ENCODE results near the gene LRIG1.
A peak's percentile ranks its signal among the peaks of the same experiment; 100 is the strongest.
"Not testable (repeated sequence)": the region's sequence is repeated elsewhere in the genome, so short reads cannot be mapped to it uniquely, and the experiment has no call there.

LRIG1 gene

DNA sequence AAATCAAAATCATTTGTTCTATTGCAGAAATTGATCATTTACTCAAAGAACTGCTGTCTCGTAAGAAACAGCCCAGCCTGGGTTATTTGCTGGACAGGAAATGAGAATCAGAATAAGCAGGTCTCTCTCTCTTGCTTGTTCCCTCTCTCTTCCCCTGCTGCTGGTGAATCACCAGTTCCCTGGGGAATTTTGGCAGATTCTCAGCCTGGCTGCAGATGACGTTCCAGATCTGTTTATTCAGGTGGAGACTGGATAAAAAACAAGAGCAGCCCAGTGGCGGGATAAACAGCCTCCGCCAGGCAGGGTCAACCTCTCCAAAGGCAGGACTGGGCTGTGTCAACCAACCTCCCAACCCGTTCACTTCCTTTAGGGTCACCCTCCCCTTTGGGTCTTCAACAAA is 72.1 kb downstream of the LRIG1 start:
- no peaks in the 10 kb centered on the region for H3K27me3 ChIP-seq (ENCODE audit: control insufficient read depth, insufficient read depth, low read length)
- H3K27ac ChIP-seq (ENCODE audit: low read depth, low read length) = peak overlapping the region; percentile 49
- H3K4me3 ChIP-seq (ENCODE audit: low read depth, low read length) = no peak overlapping the region
- peaks cover 20% of the 10 kb centered on the region for H3K36me3 ChIP-seq (ENCODE audit: control insufficient read depth, insufficient read depth, low read length)
- H3K9ac ChIP-seq (ENCODE audit: low read depth, low read length) = no peak overlapping the region
- peaks cover 2% of the 10 kb centered on the region; the same call in 1 of the 2 replicates for H3K9me3 ChIP-seq (ENCODE audit: control insufficient read depth, insufficient read depth, low read length)
- peaks cover 38% of the 10 kb centered on the region for H3K4me1 ChIP-seq (ENCODE audit: control insufficient read depth, insufficient read depth, low read length)

DNA sequence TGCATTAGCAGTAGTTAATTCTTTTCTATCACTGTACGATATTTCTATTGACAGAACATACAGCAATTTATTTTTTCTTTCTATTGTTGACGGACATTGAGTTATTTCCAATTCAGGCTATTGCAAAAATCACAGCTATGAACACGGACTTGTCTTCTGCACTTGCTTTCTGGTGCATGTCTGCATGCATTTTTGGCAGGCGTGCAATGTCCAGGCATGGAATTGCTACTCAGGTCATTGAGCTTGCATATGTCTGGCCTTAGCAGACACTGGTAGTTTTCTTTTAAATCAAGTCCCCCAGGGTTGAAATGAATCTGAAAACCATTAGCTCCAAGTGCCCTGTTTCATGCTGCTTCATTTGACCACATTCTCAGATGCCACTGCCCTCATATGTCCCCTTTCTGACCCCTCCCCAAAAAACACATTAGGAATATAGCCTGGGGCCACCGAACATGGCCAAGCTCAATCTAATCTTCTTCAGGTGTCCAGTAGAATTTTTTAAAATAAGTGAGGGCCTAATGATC is 72.8 kb downstream of the LRIG1 start:
- peak overlapping the region; percentile 49 for H3K27ac ChIP-seq (ENCODE audit: low read depth, low read length)
- peaks cover 5% of the 10 kb centered on the region; the same call in 1 of the 2 replicates for H3K9me3 ChIP-seq (ENCODE audit: control insufficient read depth, insufficient read depth, low read length)
- H3K9ac ChIP-seq (ENCODE audit: low read depth, low read length) = no peak overlapping the region
- H3K4me1 ChIP-seq (ENCODE audit: control insufficient read depth, insufficient read depth, low read length) = peaks cover 35% of the 10 kb centered on the region
- H3K36me3 ChIP-seq (ENCODE audit: control insufficient read depth, insufficient read depth, low read length) = peaks cover 17% of the 10 kb centered on the region
- no peaks in the 10 kb centered on the region for H3K27me3 ChIP-seq (ENCODE audit: control insufficient read depth, insufficient read depth, low read length)
- no peak overlapping the region for H3K4me3 ChIP-seq (ENCODE audit: low read depth, low read length)

DNA sequence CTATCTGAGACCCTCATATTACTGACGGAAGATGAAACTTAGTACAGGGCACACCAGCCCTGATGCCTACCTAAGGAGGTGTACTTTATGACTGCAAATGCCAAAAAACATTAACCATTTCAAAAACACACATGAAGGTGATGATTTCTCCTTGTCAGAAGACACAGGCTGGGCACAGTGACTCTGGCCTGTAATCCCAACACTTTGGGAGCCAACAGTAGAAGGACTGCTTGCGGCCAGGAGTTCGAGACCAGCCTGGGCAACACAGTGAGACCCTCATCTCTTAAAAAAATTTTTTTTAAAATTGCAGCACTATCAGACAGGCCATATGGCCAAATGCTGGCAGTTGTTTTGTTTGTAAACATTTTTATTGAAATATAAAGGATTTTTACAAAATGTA is 73.5 kb downstream of the LRIG1 start:
- Histone ChIP-seq H3K27ac (ENCODE audit: low read depth, low read length) (no peak overlapping the region), H3K36me3 (ENCODE audit: control insufficient read depth, insufficient read depth, low read length) (peaks cover 12% of the 10 kb centered on the region), H3K4me1 (ENCODE audit: control insufficient read depth, insufficient read depth, low read length) (peaks cover 34% of the 10 kb centered on the region), H3K27me3 (ENCODE audit: control insufficient read depth, insufficient read depth, low read length) (no peaks in the 10 kb centered on the region), H3K9ac (ENCODE audit: low read depth, low read length) (no peak overlapping the region), H3K4me3 (ENCODE audit: low read depth, low read length) (no peak overlapping the region), H3K9me3 (ENCODE audit: control insufficient read depth, insufficient read depth, low read length) (peaks cover 5% of the 10 kb centered on the region; the same call in 1 of the 2 replicates)

DNA sequence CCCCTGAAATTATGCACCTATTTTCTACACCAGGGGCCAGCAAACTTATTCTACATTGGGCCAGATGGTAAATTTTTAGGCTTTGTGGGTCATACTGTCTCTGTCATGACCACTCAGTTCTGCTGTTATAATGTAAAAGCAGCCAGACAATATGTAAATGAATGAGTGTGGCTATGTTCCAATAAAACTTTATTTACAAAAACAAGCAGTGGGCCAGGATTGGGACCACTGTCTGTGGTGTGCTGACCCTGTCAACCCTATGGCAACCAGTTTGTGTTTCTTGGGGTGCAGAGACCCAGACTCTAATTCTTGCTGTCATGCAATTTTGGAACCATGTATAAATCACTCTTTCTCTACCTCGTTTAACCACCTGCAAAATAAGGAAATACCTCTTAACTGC is 74.7 kb downstream of the LRIG1 start:
- H3K4me1 ChIP-seq (ENCODE audit: control insufficient read depth, insufficient read depth, low read length) = peaks cover 34% of the 10 kb centered on the region
- no peak overlapping the region for H3K4me3 ChIP-seq (ENCODE audit: low read depth, low read length)
- peaks cover 4% of the 10 kb centered on the region for H3K36me3 ChIP-seq (ENCODE audit: control insufficient read depth, insufficient read depth, low read length)
- H3K27ac ChIP-seq (ENCODE audit: low read depth, low read length) = no peak overlapping the region
- H3K9me3 ChIP-seq (ENCODE audit: control insufficient read depth, insufficient read depth, low read length) = peaks cover 16% of the 10 kb centered on the region
- H3K9ac ChIP-seq (ENCODE audit: low read depth, low read length) = no peak overlapping the region
- no peaks in the 10 kb centered on the region for H3K27me3 ChIP-seq (ENCODE audit: control insufficient read depth, insufficient read depth, low read length)

DNA sequence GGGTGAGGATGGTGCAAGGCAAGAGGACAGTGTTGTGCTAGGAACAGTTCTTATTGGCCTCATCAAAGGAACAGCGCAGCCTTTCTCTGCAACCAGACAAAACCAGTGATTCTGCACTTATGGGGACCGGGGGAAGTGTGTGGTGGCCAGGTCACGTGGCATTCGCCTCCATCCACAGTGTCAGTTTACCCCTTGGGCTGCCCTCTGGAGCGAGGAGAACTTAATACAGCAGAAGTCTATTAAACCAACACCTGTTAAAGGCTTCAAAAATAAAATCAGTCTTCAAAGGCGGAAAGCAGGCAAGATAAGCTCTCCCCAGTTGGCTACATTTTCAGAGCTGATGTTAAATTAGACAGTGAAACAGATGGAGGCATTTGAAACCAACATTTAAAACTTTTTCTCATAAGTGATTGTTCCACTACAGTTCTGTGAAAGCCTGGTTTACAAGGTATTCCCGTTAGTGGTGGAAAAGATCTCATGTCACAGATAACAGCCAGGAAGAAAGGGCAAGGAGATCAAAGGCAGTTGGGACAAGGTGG is 75.2 kb downstream of the LRIG1 start:
- H3K9me3 ChIP-seq (ENCODE audit: control insufficient read depth, insufficient read depth, low read length) = peaks cover 18% of the 10 kb centered on the region
- H3K36me3 ChIP-seq (ENCODE audit: control insufficient read depth, insufficient read depth, low read length) = peaks cover 7% of the 10 kb centered on the region
- no peak overlapping the region for H3K9ac ChIP-seq (ENCODE audit: low read depth, low read length)
- no peaks in the 10 kb centered on the region for H3K27me3 ChIP-seq (ENCODE audit: control insufficient read depth, insufficient read depth, low read length)
- H3K4me1 ChIP-seq (ENCODE audit: control insufficient read depth, insufficient read depth, low read length) = peaks cover 30% of the 10 kb centered on the region
- H3K27ac ChIP-seq (ENCODE audit: low read depth, low read length) = no peak overlapping the region
- H3K4me3 ChIP-seq (ENCODE audit: low read depth, low read length) = no peak overlapping the region

DNA sequence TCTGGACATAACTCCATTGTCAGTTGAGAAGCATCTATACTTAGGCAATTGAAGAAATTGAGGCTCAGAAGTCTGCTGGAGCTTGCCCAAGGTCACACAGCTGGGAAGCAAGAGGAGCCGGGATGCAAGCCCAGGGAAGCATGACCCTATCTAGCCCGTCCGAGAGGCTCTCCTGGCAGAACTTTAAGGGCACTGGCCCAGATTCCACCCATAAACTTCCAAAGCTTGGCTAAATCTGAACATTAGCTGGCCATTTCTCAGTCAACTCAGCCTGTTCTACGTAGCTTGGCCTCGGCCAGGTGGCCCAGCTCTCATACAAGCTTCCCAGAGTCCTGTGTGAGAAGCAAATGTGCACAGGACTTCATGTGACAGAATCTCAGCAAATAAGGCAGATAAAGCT is 75.8 kb downstream of the LRIG1 start:
- Histone ChIP-seq H3K4me3 (ENCODE audit: low read depth, low read length) (no peak overlapping the region), H3K27ac (ENCODE audit: low read depth, low read length) (no peak overlapping the region), H3K4me1 (ENCODE audit: control insufficient read depth, insufficient read depth, low read length) (peaks cover 24% of the 10 kb centered on the region), H3K9me3 (ENCODE audit: control insufficient read depth, insufficient read depth, low read length) (peaks cover 24% of the 10 kb centered on the region), H3K27me3 (ENCODE audit: control insufficient read depth, insufficient read depth, low read length) (no peaks in the 10 kb centered on the region), H3K9ac (ENCODE audit: low read depth, low read length) (no peak overlapping the region), H3K36me3 (ENCODE audit: control insufficient read depth, insufficient read depth, low read length) (peaks cover 13% of the 10 kb centered on the region)

DNA sequence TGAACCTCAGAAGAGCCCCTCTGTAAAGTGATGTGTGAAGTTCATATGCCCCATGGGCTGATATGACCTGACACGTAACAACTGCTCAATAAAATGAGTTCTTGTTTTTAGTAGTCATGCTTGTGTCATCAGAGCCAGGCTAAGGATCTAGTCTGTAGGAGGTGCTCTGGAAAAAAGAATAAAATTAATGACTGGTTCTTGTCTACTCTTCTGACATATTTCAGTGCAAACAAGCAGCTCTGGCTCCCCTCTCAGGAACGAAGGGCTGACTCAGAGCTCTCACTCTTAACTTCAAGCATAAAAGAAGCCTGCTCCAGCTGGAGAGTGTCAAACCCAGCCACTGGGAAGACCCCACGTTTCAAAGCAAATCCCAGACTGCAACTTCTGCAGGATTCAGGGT is 77.0 kb downstream of the LRIG1 start:
- H3K4me3 ChIP-seq (ENCODE audit: low read depth, low read length) = no peak overlapping the region
- H3K9me3 ChIP-seq (ENCODE audit: control insufficient read depth, insufficient read depth, low read length) = peaks cover 26% of the 10 kb centered on the region
- no peaks in the 10 kb centered on the region for H3K27me3 ChIP-seq (ENCODE audit: control insufficient read depth, insufficient read depth, low read length)
- no peak overlapping the region for H3K9ac ChIP-seq (ENCODE audit: low read depth, low read length)
- no peak overlapping the region for H3K27ac ChIP-seq (ENCODE audit: low read depth, low read length)
- peaks cover 18% of the 10 kb centered on the region for H3K36me3 ChIP-seq (ENCODE audit: control insufficient read depth, insufficient read depth, low read length)
- H3K4me1 ChIP-seq (ENCODE audit: control insufficient read depth, insufficient read depth, low read length) = peaks cover 15% of the 10 kb centered on the region

DNA sequence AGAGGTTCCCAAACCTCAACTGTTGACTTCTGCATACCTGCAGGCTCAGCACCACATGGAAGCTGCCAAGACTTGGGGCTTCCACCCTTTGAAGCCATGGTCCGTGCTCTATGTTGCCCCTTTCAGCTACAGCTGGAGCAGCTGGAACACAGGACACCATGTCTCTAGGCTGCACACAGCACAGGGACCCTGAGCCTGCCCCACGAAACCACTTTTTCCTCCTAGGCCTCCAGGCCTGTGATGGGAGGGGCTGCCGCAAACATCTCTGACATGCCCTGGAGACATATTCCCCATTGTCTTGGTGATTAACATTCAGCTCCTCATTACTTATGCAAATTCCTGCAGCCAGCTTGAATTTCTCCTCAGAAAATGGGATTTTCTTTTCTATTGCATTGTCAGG is 78.9 kb downstream of the LRIG1 start:
- not testable (repeated sequence) for H3K27ac ChIP-seq (ENCODE audit: low read depth, low read length); H3K4me3 ChIP-seq (ENCODE audit: low read depth, low read length); H3K9ac ChIP-seq (ENCODE audit: low read depth, low read length); H3K27me3 ChIP-seq (ENCODE audit: control insufficient read depth, insufficient read depth, low read length)
- H3K9me3 ChIP-seq (ENCODE audit: control insufficient read depth, insufficient read depth, low read length) = peaks cover 26% of the 10 kb centered on the region
- H3K36me3 ChIP-seq (ENCODE audit: control insufficient read depth, insufficient read depth, low read length) = peaks cover 24% of the 10 kb centered on the region
- peaks cover 15% of the 10 kb centered on the region for H3K4me1 ChIP-seq (ENCODE audit: control insufficient read depth, insufficient read depth, low read length)

DNA sequence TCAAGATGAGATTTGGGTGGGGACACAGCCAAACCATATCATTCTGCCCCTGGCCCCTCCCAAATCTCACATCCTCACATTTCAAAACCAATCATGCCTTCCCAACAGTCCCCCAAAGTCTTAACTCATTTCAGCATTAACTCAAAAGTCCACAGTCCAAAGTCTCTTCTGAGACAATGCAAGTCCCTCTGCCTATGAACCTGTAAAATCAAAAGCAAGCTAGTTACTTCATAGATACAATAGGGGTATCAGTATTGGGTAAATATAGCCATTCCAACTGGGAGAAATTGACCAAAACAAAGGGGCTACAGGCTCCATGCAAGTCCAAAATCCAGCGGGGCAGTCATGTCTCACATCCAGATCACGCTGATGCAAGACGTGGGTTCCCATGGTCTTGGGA is 79.7 kb downstream of the LRIG1 start:
- H3K27me3 ChIP-seq (ENCODE audit: control insufficient read depth, insufficient read depth, low read length); H3K4me3 ChIP-seq (ENCODE audit: low read depth, low read length); H3K4me1 ChIP-seq (ENCODE audit: control insufficient read depth, insufficient read depth, low read length); H3K27ac ChIP-seq (ENCODE audit: low read depth, low read length); H3K9ac ChIP-seq (ENCODE audit: low read depth, low read length): not testable (repeated sequence)
- H3K9me3 ChIP-seq (ENCODE audit: control insufficient read depth, insufficient read depth, low read length) = peaks cover 26% of the 10 kb centered on the region
- H3K36me3 ChIP-seq (ENCODE audit: control insufficient read depth, insufficient read depth, low read length) = peaks cover 31% of the 10 kb centered on the region

DNA sequence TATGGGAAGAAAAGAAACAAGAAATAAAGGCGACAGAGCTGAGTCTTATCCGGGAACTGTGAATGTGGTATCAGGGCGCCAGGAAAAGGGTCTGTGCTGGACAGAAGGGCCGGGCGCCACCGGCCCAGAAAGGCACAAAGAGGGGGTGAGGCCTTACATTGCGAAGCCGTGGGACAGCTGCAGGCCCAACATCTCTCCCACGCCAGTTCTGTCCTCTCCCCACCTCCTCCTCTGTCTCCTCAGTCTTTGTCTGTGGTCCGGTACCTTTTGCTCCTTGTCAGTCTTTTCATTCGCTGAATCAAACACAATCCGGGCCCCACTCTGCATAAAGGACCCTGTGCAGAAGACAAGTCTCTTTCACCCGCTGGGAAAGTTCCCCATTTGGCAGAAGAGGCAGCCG is 81.8 kb downstream of the LRIG1 start:
- Histone ChIP-seq H3K27ac (ENCODE audit: low read depth, low read length) (no peak overlapping the region), H3K9ac (ENCODE audit: low read depth, low read length) (no peak overlapping the region), H3K4me1 (ENCODE audit: control insufficient read depth, insufficient read depth, low read length) (peaks cover 8% of the 10 kb centered on the region)

DNA sequence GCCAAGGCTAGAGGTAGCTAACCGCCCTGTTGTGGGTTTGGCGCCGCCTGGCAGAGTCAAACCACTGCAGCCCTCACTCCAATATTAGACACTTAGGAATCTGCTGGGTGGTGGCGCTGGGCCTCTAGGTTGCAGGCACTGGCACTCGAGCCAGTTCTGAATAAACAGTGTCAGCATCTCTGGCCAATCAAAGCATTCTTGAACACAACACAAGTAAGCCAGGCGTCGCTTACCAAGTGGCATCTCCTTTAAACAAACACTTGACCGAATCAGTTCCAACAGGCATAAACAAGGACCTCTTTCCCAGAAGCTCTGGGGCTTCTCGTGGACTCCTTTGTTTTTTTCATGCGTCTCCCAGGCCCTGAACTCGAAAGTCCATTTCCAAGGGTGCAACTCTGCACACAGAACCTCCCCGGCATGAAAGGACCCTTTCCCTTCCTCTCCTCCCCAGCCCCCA is 82.3 kb downstream of the LRIG1 start:
- H3K36me3 ChIP-seq (ENCODE audit: control insufficient read depth, insufficient read depth, low read length) = peaks cover 52% of the 10 kb centered on the region
- no peak overlapping the region for H3K9ac ChIP-seq (ENCODE audit: low read depth, low read length)
- H3K27me3 ChIP-seq (ENCODE audit: control insufficient read depth, insufficient read depth, low read length) = no peaks in the 10 kb centered on the region
- H3K27ac ChIP-seq (ENCODE audit: low read depth, low read length) = no peak overlapping the region
- peaks cover 22% of the 10 kb centered on the region for H3K9me3 ChIP-seq (ENCODE audit: control insufficient read depth, insufficient read depth, low read length)
- H3K4me3 ChIP-seq (ENCODE audit: low read depth, low read length) = no peak overlapping the region
- peaks cover 8% of the 10 kb centered on the region for H3K4me1 ChIP-seq (ENCODE audit: control insufficient read depth, insufficient read depth, low read length)

More for the DNA sequence above, 81.8 kb downstream of the LRIG1 start:
- Histone ChIP-seq H3K9me3 (ENCODE audit: control insufficient read depth, insufficient read depth, low read length) (peaks cover 26% of the 10 kb centered on the region), H3K36me3 (ENCODE audit: control insufficient read depth, insufficient read depth, low read length) (peaks cover 51% of the 10 kb centered on the region), H3K27me3 (ENCODE audit: control insufficient read depth, insufficient read depth, low read length) (no peaks in the 10 kb centered on the region), H3K4me3 (ENCODE audit: low read depth, low read length) (no peak overlapping the region)

Data from HUES48 (cell line).